SH-SY5Y (cell line): ENCODE results near the gene OOSP4A.

ENCODE experiments used
- GATA2 ChIP-seq: IDR thresholded peaks from 2 replicates; pipeline ENCODE4 v1.6.1; 2011; ENCODE audit warnings: mild to moderate bottlenecking, low read depth, low read length
- GATA3 ChIP-seq: IDR thresholded peaks from 2 replicates; pipeline ENCODE4 v1.6.1; 2011; ENCODE audit warnings: low read depth, mild to moderate bottlenecking, low read length, moderate library complexity

DNA sequence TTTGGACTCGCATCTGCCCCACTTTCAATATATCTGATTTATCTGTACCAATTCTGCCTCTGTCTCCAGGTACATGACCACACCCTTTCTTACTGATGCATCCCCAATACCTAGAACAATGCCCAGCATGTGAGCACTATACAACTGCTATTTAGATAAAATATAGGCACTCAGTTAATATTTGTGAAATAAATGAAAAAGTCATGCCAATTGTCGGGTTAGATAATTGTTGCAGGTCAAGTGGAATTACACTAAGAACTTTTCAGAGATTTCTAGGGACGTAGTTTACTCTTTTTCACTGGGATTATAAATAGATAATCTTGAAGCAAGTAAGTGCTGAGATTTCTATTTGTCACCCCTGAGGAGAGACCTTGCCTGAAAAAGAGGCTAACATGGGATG, 20.5 kb downstream of the OOSP4A start:
- TF ChIP-seq GATA2: no peak
- TF ChIP-seq GATA3: no peak
